GM12875 (cell line): Measurements from ENCODE around the gene MBP.

Experiments used
- H3K4me3 ChIP-seq: one replicate; pipeline ENCODE4 v1.5.1; 2011; ENCODE audit warnings: low read depth, low read length, control low read depth
- TF ChIP-seq, protein P1 (sequence below): IDR thresholded peaks from 2 replicates; pipeline ENCODE4 v1.5.1; 2011; ENCODE audit warnings: low read depth, mild to moderate bottlenecking, control low read depth, inconsistent platforms, low read length, moderate library complexity, borderline replicate concordance; ENCODE audit not compliant: insufficient read depth

The MBP gene

DNA sequence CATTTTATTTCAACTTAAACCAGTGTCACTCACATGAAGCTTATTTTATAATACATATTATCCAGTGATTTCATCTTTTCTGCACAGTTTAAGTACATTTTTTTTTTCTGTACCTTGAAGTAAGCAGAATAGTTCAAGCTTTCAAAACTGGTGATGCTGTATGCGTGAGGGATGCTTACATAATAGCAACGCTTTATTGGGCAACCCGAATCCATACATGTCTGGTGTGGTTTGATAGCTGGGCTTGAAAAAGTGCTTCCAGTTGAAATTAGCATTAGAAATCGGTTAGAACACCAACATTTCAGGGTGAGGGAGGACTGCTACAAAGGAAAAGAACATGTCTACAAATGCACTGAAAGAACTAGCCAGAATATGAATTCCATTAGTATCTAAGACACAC, 117.4 kb downstream of the MBP start:
- TF ChIP-seq, protein P1, sequence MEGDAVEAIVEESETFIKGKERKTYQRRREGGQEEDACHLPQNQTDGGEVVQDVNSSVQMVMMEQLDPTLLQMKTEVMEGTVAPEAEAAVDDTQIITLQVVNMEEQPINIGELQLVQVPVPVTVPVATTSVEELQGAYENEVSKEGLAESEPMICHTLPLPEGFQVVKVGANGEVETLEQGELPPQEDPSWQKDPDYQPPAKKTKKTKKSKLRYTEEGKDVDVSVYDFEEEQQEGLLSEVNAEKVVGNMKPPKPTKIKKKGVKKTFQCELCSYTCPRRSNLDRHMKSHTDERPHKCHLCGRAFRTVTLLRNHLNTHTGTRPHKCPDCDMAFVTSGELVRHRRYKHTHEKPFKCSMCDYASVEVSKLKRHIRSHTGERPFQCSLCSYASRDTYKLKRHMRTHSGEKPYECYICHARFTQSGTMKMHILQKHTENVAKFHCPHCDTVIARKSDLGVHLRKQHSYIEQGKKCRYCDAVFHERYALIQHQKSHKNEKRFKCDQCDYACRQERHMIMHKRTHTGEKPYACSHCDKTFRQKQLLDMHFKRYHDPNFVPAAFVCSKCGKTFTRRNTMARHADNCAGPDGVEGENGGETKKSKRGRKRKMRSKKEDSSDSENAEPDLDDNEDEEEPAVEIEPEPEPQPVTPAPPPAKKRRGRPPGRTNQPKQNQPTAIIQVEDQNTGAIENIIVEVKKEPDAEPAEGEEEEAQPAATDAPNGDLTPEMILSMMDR, result no peak
- H3K4me3 ChIP-seq, result no peak overlapping the region

DNA sequence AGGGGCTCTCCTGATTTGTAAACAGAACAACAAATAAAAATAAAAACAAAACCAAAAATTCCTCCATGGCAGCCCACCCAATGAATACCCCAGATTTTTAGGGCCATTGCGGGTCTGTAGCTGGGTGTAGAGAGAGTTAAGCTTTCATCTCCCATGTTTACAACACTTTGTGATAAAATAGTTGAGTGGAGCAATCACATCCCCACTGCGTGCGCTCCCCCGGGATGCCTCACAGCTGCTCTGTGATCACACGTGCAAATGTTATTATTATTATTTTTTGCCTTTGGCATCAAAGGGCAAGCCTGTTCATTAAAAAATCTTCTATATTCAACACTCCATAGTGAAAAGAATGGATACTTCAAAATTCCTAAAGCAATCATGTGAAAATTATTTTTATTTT, 118.0 kb downstream of the MBP start:
- H3K4me3 ChIP-seq, result no peak overlapping the region
- TF ChIP-seq, protein P1, result no peak

DNA sequence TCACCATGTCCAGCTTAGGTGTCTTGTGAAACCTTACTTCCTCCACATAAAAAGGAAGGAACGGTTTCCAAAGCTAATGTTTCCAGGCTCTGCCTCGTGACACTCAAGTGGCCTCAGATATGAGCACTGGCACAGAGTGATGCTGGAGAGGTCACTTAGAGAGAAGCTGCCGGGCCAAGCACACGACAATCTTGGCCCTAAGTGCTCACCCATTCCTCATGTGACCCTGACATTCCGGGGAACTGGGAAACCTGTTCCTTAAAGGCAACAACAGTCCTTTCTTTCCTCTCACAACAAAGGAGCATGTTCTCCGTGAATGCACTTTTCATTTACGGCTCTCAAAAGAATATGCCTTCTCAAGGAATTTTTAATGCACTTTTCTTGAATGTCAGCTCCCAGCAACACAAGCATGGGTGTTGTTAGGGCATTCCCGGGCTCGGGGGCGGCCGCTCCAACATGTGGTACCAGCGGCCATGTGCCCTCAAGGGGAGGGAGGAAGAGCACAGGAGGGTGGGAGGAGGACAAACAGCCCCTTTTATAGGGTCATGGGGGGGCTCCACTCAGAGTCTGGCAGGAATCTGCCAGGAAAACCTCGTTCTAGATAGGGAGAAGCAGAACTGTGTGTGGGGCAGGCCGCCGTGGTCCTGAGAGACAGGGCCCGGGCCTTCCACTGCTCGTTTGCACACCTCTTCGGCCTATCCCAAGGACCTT, 118.6 kb downstream of the MBP start:
- no peak overlapping the region for H3K4me3 ChIP-seq
- TF ChIP-seq, protein P1, result no peak

DNA sequence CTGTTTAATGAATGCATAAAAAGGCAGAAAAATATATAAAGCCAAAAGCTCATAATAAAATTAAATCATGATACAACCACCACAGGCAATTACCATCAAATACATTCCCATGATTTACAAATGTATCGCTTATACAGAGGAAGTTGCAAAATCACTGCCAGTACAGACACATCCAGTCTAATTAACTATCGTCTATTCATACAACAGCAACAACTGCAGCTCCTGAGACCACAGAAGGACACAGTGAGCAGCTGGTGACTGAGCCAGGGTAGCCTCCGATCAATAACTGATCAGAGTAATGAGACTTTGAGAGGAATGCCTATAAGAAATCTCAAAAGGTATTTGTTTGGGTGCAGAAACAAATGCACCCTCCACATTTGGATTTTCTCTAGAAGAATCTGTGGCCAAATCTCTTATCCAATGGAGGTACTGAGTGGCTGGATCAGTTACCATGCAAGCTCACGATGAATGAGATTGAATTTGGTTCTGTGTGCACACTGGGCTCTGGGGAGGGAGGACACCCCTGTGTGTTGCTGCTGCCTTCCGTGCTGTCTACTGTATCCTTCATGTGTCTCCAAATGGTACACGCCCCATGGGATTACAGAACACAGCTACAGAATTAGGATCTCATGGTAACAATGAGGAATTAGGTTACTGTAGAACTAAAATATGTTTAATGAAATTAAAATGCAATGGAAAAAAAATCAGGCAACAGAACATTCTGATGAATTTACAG, 119.6 kb downstream of the MBP start:
- TF ChIP-seq, protein P1, result no peak
- no peak overlapping the region for H3K4me3 ChIP-seq

DNA sequence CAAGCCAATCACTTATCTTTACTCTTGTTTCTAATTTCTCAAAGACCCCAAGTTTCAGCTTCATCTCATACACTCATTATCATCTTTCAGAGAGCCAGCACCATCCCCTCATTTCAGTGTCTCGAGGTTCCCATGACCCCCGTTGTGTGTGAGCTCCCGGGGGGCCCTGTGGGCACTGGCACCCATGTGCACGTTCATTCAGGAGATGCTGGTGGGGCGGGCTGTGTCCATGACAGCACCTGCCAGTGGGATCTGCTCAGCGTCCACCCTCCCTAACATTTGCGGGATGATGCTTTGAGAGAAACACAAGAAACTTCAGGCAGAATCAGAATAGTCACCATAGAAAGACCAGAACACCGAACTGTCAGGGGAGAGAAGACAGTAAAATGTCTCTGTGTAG, 120.5 kb downstream of the MBP start:
- TF ChIP-seq, protein P1, result no peak

DNA sequence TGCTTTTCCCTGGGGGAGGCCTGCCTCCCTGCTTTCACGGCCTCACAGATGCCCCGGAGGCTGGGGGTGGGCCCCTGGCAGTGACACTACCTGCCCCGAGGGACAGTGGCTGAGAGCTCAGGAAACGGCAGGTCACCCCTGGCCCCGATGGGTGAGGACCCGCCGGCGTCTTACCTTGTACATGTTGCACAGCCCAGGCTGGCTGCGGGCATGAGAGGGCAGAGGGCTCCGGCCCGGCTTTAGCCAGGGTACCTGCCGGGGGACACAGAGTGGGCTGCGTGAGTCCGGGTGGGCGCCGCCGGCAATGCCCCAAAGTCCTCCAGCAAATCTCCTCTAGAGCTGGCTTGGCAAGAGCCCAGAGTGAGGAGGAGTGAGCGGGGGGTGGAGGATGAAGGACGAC, 122.9 kb downstream of the MBP start:
- no peak overlapping the region for H3K4me3 ChIP-seq
- TF ChIP-seq, protein P1, result no peak

More for the DNA sequence above, 120.5 kb downstream of the MBP start:
- no peak overlapping the region for H3K4me3 ChIP-seq

DNA sequence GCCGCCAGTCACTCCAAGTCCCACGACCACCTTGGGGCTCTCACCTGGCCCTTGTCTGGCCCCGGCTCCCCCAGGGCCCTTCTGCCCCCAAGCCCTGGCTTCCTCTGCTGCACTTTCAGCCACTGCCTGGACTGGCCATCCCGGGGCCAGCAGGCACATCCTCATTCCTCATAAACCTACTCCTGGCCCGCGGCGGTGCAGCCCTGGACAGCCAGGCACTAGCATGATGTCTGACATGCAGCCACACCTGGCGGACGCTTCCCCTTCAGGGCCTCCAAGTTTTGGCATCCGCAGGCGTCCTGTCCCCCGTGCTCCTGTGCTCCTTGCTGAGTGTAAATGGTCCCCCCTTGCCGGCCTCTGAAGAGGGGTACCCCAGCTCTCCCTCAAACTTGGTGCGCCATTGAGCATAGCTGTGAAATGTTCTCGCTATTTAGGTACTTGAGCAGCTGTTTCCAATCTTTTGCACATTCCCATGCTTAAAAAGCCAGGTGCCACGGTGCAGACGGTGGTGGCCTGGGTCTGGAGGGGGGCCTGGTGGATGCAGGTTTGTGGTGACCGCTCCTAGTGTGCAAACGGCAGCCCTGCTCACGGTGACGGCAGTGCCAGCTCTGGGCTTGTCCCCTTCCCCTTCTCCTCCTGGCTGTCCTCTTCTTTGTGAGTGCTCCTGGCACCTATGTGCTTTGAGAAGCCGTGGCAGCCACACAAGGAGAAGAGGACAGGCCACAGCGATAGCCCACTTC, 123.8 kb downstream of the MBP start:
- H3K4me3 ChIP-seq, result no peak overlapping the region
- TF ChIP-seq, protein P1, result no peak
